GM18907 (cell line): ENCODE measurements around the gene LEMD1.
"Not testable (repeated sequence)": the region's sequence is repeated elsewhere in the genome, so short reads cannot be mapped to it uniquely, and the experiment has no call there.

Experiments
- ATAC-seq: cut with Tn5 transposase; IDR thresholded peaks from one replicate; pipeline ENCODE4 v1.9.1; 2021; ENCODE audit warnings: mild to moderate bottlenecking, moderate library complexity; ENCODE audit not compliant: unreplicated experiment

Gene LEMD1

DNA sequence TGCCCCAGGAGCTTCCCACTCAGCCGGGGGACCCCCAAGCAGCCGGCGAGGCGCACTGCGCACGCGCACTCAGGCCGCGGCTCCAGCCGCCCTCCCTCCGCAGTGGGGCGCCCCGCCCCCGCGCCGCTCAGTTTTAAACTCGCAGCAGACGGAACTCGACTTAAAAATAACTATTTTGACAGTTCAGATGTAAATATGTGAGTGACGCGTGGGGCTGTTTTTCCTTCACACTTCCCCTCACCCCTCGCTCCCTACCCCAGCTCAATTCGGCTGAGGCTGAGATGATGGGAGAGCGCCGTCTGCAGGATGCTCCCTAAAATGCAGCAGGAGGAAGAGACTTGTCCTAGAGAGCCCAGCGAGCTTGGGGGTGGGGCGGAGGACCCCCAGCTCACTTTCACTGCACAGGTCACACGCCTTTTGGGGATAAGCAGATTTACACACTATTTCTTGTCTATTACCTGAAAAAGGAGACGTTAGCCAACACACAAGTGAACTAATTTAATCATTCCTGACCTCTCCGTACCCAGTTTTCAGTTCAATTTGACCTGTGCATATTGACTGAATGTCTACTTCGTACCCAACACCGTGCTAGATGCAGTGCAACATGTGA is 8.9 kb upstream of the LEMD1 start:
- no peak for ATAC-seq

DNA sequence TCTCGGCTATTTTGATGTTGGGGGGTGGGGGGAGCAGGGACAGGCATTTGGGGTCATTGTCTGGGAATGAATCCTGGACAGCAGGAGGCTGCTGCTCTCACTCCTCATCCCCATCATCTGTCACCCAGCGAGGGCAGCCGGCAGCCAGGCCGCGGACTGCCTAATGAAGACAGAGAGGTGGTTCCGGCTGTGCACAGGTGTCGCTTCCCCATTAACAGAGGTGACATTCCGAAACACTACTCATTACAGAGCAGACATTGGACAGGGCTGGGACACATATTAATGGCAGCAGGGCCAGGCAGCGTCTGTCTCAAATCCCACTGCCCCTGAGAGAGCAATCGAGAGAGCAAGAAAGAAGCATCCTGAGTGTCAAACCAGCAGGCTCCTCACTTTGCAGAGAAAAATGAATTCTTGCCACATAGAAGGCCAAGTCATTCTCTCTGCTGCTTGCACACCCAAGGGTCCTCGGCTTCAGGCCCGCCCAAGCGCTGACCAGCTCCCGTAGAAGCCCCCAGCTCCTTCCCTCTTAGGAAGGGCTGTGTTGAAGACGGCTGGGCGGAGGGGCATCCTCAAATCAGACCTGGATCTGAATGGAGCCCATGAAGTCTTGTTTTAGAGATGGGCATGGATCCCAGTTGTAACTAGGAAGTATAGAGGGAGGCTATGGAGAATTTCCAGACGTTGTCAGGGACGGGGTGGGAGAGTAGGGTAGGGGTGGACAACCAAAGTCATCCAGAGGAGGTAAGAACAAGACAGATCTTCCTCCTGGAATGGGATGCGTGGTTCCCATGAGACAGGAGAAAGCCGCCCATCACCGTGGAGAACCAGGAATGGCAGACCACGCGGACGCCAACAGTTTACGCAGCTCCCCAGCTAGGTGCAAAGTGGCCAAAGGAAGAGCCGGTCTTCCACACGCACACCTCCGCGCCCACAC is 8.2 kb upstream of the LEMD1 start:
- ATAC-seq: no peak

DNA sequence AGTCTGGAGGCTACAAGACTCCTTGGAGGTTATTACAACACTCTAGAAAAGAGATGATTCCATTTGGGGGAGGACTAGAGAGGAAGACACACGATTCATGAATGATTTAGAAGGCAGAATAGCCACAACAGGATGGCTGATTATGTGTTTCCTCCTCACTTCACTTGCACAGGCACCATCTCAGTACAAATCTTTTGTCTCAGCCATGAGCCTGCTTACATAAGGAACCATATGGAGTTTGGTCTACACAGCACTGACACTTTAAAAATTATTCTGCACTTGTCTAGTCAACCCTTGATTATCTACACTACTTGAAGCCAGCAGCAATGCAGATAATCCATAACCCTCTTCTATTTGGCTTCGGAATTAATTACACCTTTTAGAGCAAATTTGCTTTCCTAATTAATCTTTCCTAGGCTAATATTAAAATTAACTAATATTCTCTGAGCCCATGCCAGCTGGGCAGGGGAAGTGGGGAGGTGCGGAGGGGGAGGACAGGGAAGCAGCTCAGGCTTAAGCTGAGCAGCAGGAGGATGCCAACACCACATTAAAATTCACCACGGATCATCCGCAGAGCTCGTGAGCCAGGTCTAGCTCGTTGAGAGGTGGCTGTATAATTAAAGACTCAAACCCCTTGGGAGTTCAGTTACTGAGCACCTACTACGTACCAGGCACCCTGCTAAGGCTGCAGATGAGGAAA is 3.2 kb upstream of the LEMD1 start:
- ATAC-seq: no peak

DNA sequence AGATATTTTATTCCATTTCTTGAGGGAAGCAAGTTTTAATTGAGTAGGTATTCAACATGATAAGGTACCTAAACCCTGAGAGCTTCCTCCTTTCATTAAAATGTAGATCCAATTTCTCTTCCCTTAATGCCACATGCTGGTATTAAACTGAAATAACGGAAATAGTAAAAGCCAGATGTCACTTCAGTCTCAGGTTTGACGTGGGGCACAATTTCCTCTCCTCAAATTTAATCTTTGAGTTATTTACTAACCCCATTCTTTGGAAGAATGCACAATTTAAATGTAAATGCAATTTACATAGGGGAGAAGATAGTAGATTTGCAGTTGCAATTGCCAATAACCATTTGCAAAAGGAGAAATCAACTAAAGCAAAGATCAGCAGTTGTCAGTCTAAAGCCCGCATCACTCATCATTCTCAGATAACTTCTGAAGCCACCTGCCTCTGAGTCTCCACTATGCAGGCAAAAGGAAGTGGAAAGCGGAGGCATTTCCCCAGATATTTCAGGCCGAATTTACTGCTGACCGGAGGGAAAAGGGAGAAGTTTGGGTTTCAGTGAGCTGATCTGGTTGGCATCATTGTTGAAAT is 2.1 kb upstream of the LEMD1 start:
- no peak for ATAC-seq

DNA sequence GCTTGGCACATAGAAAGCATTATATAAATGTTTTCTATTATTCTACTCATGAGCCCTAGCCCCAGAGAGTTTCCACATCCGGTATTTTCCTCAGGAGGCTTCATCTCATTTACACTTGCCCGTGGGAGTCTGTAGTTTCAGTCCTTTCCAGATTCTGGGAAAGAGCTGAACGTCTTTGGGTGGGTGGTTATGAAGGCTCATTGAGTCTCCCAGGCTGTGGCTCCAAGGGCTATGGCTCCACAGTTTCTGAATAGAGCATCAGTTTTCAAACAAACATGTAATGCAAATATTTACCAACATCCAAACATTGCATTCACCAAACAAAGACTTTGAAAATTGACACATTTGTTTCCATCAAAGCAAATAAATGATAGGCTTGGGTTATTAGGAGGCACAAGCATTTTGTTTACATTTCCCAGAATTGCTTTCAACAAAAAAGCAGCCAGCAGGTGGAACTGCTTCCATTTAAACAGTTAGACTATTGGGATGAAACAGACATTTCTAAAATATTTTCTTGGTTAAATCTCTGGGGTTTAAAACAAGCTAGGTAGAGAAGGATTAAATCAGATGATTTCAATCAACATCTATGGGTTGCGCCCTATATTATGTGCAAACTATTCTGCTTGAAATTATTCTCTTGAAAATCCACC is 1.3 kb upstream of the LEMD1 start:
- no peak for ATAC-seq

DNA sequence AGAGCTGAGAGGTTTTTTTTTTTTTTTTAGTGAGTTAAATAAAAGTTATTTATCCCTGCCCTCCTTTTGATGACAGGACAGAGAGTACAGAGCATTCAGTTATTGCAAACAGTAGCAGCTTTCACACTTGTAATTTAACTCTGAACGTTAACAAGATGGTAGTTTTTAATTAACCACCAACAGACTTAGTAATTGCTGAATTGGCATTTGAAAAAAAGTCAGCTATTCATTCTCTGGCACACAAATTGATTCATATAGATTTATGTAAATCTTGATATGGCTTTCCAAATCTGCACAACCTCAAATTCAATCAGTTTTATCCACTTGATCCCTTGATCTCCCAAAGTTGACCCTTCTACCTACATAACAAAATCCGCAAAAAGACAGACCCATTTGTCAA is 918 bp downstream of the LEMD1 start:
- ATAC-seq: no peak

DNA sequence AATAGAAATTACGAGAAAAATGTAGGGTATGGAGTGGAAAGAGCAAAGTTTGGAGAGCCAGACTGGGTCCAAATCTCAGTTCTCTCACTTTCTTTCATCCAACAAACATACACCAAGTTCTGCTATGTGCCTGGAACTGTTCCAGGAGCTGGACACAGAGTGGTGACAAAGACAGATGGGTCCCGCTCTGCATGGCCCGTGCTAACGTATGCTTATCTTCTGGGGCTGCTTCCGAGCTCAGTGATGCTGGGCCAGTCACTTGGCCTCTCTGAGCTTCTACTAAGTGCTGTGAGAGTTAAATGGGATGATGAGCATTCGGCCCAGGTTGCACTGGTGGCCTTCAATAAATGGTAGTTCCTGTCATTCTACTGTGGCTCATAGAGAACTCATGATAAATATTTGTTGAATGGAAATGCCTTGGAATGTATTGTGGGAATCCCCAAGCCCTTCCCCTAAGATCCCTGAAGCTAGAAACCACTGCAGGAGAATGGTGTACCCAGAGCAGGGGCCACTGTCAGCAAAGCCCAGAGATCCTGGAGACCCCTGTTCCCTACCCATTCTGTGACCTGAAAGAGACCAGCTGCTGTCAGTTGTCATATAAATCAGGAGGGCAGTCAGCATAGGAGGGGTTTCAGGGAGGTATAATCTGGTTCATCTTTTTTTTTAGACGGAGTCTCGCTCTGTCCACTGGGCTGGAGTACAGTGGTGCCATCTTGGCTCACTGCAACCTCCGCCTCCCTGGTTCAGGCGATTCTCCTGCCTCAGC is 3.8 kb downstream of the LEMD1 start:
- no peak for ATAC-seq

DNA sequence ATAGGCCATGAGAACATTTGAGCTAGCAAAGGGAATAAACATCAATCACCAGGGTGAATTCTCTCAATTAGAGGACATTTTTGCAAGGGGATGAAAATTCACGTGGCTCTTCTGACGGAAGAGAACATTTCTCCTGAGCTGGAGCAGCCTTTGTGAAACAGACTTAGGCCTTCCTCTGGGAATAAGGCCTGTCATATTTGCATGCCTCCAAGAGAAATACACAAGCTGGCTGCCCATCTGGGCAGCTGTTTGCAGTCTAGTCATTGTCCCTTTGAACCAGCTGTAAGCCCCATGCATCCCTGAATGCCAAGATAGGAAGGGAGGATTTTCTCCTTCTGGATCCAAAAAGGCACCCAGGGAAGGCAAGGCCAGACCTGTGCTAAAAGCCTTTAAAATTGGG is 5.5 kb downstream of the LEMD1 start:
- ATAC-seq: no peak

DNA sequence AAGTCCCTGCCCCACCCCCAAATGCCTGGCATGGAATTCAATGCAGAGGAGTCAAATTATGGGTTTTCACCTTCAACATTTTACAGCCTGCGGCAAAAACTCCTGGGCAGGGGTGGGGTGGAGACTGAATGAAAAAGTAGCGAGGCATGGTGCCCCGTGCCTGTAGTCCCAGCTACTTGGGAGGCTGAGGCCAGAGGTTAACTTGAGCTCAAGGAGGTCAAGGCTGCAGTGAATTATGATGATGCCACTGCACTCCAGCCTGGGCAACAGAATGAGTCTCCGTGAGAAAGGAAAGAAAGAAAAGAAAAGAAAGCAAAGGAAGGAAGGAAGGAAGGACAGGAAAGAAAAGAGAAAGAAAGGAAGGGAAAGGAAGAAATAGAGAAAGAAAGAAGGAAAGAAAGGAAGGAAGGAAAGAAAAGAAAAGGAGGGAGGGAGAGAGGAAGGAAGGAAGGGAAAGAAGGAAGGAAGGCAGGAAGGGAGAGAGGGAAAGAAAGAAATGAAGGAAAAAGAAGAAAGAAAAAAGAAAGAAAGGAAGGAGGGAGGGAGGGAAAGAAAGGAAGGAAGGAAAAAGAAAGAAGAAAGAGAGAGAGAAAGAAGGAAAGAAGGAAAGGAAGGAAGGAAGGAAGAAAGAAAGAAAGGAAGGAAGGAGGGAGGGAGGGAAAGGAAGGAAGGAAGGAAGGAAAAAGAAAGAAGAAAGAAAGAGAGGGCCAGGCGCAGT is 11.1 kb downstream of the LEMD1 start:
- ATAC-seq: no peak

DNA sequence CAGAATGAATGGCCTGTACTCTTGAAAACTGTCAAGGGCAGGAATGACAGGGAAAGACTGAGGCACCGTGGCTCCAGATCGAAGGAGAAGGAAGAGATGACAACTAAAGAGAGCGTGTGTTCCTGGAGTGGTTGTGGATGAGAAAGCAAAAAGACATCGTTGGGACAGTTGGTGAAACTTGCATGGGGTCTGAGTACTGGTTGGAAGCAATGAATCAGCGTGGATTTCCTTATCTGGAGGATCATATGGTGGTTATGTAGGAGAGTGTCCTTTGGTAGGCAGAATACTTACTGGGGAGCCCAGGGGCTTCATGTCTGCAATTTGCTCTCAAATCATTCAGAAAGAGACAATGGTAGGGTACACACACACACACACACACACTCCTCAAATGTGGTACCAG is 13.9 kb downstream of the LEMD1 start:
- no peak for ATAC-seq

DNA sequence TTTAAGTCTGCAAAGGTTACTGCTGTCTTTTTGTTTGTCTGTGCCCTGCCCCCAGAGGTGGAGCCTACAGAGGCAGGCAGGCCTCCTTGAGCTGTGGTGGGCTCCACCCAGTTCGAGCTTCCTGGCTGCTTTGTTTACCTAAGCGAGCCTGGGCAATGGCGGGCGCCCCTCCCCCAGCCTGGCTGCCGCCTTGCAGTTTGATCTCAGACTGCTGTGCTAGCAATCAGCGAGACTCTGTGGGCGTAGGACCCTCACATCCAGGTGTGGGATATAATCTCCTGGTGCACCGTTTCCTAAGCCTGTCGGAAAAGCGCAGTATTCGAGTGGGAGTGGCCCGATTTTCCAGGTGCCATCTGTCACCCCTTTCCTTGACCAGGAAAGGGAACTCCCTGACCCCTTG is 15.6 kb downstream of the LEMD1 start:
- ATAC-seq: not testable (repeated sequence)

DNA sequence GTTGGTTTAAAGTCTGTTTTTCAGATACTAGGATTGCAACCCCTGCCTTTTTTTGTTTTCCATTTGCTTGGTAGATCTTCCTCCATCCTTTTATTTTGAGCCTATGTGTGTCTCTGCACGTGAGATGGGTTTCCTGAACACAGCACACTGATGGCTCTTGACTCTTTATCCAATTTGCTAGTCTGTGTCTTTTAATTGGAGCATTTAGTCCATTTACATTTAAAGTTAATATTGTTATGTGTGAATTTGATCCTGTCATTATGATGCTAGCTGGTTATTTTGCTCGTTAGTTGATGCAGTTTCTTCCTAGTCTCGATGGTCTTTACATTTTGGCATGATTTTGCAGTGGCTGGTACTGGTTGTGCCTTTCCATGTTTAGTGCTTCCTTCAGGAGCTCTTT is 17.4 kb downstream of the LEMD1 start:
- not testable (repeated sequence) for ATAC-seq

DNA sequence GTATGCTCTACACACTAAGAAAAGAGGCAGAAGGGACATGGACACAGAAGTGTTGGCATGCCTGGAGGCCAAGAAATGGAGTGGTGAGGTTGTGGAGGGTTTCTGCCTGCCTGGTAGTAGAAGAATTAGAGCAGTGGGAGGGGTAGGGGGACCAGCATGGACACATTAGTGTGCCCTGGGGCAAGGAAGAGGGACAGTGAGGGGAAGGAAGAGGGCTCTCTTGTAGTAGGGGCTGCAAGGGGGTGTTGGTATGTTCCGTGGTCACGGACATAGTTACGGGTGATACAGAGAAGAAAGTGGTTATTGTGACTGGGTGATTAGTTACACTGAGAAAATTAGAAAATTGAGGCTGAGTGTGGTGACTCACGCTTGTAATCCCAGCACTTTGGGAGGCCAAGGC is 23.3 kb downstream of the LEMD1 start:
- ATAC-seq: no peak

DNA sequence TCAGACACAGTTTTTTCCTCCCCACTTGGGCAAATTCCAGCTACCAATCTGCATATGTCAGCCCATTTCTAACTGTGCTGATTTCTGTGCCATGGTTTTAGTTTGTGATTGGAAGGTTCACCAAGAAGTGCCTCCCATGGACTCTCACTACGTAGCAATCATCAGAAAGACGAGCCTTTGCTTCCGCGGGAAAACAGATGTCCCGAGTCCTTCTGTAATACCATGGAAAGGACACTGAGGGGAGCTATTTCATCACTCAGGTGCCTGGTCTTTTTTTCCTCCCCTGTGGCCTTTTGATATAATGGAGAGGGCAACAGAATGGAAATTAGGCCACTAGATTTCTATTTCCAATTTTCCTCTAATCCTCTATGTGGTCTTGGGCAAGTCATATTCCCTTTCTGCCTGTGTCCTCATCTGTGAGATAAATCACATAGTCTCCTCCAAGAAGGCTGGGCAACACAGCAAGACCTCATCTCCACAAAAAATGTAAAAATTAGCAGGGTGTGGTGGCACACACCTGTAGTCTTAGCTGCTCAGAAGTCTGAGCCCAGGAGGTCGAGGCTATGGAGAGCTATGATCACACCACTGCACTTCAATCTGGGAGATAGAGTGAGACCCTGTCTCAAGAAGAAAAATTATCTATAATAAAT is 24.8 kb downstream of the LEMD1 start:
- ATAC-seq: no peak

DNA sequence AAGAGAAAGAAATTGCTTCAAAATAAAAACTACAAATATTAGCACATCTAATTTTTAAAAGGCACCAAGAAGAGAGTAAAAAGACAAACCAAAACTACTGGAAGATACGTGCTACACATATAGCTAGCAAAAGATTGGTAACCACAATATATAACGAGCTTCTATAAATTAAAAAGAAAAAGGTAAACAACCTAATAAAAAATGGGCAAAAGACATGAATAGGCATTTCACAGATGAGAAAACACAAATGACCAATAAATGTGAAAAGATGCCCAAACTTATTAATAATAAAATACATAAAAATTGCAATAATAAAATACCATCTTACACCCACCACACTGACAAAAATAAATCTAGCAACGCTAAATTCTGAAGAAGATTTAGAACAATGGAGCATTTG is 26.2 kb downstream of the LEMD1 start:
- no peak for ATAC-seq

DNA sequence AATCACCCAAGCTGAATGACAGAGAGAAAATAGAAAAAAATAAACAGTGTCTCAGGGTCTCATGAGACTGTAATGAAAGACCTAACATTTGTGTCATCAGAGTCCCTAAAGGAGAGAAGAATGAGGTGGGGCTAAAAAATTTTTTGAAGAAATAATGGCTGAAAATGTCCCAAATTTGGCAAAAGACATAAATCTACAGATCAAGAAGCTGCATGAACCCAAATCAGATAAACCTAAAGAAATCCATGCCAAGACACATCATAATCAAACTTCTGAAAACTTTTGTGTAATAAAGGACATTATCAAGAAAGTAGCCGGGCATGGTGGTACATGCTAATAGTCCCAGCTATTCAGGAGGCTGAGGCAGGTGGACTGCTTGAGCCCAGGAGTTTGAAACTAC is 29.2 kb downstream of the LEMD1 start:
- no peak for ATAC-seq

DNA sequence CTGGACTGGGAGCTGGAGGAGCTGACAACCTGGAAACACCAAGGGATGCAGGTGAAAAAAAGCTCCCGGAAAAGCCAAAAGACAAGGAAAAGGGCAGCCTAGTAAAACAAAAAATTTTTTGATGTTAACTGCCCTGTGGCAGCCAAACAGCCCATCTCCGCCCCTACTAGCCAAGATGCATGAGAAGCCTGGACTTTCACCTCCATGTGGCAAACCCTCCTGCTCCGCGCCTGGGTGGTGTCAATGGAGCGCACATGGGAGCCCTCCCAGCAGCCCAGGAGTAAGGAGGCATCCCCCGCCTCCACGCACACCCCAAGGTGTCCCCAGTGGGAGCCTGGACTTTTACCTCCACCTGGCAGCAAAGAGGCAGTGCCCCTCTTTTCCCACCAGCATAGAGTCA is 30.5 kb downstream of the LEMD1 start:
- ATAC-seq: no peak

DNA sequence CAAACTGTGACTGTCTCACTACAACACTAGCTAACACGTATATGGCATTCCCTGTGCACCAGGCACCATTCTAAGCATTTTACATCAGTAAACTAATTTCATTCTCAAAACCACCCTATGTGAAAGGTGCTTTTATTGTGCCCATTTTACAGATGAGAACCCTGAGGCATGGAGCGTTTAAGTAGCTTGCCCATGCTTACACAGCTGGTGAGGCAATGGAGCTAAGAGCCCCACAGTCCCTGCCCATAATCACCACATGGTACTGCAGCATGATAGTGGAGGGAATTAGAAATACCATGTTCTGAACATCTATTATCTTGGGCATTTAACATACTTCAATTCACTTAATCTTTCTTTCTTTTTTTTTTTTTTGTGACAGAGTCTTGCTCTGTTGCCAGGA is 34.0 kb downstream of the LEMD1 start:
- no peak for ATAC-seq

DNA sequence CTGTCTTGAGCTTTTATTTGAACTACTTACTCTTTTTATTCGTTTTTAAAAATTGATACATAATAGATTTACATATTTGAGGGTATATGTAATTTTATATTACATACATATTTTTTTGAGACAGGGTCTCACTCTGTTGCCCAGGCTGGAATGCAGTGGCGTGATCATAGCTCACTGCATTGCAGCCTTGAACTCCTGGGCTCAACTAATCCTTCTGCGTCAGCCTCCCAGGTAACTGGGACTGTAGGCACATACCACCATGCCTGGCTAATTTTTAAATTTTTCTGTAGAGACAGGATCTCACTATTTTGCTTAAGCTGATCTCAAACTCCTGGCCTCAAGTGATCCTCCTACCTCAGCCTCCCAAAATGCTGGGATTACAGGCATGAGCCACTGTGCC is 38.9 kb downstream of the LEMD1 start:
- ATAC-seq: not testable (repeated sequence)
